GM21717 (cell line): ENCODE results near the gene LDLRAD3.
"Not testable (repeated sequence)": the region's sequence is repeated elsewhere in the genome, so short reads cannot be mapped to it uniquely, and the experiment has no call there.

Source experiments
- ATAC-seq: cut with Tn5 transposase; IDR thresholded peaks from one replicate; pipeline ENCODE4 v1.9.1; 2021; ENCODE audit warnings: mild to moderate bottlenecking, moderate library complexity; ENCODE audit not compliant: unreplicated experiment

The LDLRAD3 gene

GRCh38 chr11:36153551-36153950 is 209.7 kb downstream of the LDLRAD3 start:
- no peak for ATAC-seq

GRCh38 chr11:36155124-36155561 is 211.3 kb downstream of the LDLRAD3 start:
- ATAC-seq = no peak

- ATAC-seq = no peak
Measured at GRCh38 chr11:36155770-36156160, 211.9 kb downstream of the LDLRAD3 start.

DNA sequence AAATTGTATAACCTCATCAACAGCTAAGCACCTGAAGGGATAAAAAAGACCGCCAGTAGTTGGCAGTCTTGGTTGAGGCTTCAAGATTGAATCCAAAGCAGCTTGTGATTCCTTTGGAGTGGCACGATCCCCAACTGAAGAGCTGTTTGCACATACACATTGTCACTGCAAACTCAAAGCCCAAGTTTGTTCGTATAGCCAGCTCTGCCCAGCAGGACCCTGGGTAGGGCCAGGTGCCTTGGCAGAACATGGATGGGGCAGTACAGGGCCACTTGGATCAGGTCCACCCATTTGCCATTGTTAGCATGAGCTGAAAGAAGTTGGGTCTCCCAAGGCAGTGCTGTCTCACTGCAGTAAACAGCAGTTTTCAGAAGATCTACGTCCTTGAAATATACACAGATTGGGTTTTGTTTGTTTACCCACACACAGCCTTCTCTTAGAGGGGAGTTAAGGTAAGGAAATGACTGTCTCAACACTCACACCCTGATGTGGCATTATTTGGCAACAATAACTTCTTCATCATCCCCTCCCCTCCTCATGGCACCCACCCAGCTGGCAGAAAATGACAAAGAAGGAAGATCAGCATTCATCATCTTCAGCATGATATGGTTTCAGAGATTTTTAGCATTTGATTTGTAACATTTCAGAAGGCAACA is 212.4 kb downstream of the LDLRAD3 start:
- no peak for ATAC-seq

GRCh38 chr11:36156817-36157519 is 213.1 kb downstream of the LDLRAD3 start:
- no peak for ATAC-seq

DNA sequence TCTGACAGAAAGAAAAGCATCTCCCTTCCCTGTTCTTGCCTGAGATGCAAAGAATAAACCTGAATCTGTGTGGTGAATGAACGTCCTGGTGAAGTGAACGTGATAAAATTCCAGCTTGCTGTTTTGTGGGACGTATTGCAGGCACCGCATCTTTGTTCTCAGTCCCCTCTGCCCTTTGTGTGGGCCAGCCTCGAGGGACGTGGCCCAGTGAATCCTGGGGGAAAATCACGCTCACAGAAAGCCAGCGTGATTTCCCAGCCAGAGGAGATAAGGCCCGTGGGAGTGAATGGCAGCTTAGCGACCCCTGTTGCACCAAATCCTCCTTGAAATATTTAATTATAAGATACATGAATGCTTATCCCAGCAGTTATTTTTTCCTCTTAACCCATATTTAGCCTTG is 216.2 kb downstream of the LDLRAD3 start:
- no peak for ATAC-seq

GRCh38 chr11:36161572-36161971 is 217.7 kb downstream of the LDLRAD3 start:
- no peak for ATAC-seq

- no peak for ATAC-seq
Measured at GRCh38 chr11:36162006-36162882, 218.4 kb downstream of the LDLRAD3 start.

GRCh38 chr11:36162883-36163434 is 219.1 kb downstream of the LDLRAD3 start:
- ATAC-seq = no peak

DNA sequence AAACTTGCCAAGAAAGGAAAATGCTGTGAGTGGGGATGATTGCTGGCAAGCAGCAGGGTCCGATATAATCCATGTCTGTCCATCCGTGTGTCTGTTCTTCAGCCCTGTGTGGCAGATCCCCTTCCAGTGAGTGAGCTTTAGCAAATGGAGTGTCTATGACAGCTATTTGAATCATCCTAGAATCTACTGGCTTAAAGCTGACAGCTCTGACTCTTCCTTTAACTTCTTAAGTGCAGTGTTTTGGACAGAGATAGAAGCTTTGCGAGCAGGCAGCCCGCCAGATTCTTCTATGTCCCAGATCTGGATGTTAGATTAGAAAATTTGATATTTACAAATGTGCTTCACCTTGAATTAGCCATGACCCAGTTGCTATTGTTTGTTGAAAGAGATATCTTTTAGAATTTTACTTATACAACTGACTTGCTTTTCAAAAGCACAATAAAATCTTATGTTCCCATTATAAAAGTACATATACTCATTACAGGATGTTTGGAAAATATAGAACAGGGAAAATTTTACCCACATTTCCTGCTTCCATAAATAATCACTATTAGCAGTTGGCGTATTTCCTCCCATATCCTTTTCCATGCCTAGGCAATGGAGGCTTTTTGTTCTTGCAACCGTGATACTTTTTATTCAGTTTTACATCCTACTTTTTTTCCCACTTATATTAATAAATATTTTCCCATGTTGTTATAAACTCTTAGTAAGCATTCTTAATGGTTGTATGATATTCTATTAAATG is 220.8 kb downstream of the LDLRAD3 start:
- ATAC-seq = no peak

- ATAC-seq = no peak
Measured at GRCh38 chr11:36165621-36166397, 221.9 kb downstream of the LDLRAD3 start.

GRCh38 chr11:36167073-36167472 is 223.2 kb downstream of the LDLRAD3 start:
- ATAC-seq = no peak

DNA sequence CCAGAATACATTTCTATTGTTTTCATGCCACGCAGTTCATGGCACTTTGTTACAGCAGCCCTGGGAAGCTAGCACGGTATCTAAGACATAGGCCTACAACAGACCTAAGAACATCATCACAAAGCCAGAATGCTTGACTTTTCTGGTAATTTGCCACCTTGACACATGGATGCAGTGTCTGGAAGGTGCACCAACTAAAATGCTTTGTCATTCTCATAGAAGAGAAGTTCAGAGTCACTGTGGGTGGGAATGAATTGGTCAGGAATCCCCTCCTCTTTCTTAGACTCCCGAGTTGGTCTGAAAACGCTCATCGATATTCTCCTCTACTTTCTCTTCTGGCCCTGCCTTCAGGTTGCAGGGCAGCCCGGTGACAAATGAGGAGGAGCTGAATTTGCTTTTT is 223.9 kb downstream of the LDLRAD3 start:
- no peak for ATAC-seq

- no peak for ATAC-seq
Measured at GRCh38 chr11:36177836-36178235, 234.0 kb downstream of the LDLRAD3 start.

DNA sequence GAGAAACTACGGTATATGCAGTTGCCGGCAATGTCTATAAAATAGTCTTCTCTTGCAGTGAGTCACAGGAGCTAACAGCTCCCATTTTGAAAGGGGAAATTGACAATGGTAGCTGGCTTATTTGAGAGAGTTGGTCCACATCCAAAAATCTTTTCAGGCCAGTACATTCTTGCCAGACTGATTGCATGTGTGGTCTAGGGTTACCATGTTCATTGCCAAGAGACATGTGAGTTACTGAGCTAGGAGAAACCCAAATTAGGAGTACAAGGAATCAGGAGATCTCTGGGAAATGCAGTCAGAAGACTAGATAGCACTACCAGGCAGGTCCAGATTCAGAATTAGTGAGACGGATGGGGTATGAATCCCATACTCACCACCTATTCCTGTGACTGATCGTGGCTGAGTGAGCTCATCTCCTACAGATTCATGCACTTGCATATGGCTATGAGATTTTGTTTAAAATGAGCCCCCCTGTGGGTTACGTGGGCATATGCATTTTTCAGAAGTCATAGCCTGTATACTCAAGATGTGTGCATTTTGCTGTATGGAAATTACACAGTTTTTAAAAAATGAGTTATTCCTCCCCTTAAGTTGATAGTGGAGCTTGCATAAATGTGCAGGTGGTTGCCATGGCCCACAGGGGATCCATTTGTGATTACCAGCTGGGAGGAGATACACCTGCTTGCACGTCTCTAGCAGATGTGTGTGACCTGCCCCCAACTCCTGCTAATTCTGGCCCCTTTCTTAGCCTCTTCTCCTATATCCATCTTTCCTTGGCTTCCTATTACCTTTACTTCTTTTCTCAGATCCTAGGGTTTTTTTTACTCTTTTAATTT is 242.7 kb downstream of the LDLRAD3 start:
- no peak for ATAC-seq

GRCh38 chr11:36187622-36188021 is 243.8 kb downstream of the LDLRAD3 start:
- no peak for ATAC-seq

- not testable (repeated sequence) for ATAC-seq
Measured at GRCh38 chr11:36189735-36190134, 245.9 kb downstream of the LDLRAD3 start.

GRCh38 chr11:36191941-36192340 is 248.1 kb downstream of the LDLRAD3 start:
- ATAC-seq = no peak
